ENCODE data around the gene TMIE.

- TF ChIP-seq TCF12 (IDR thresholded peaks at IDR 0.05; ENCODE audit: low read depth, low read length) (no peak), ZNF274 (IDR thresholded peaks at IDR 0.05; ENCODE audit: borderline replicate concordance, extremely low read depth, low read length) (no peak), CBX8 (IDR thresholded peaks at IDR 0.05; ENCODE audit: borderline replicate concordance, low read depth, low read length) (no peak), PHF8 (conservative IDR thresholded peaks at IDR 0.05; ENCODE audit: low read depth, low read length) (no peak), RBBP5 (IDR thresholded peaks at IDR 0.05; ENCODE audit: borderline replicate concordance, low read depth, low read length) (no peak), MAX (IDR thresholded peaks at IDR 0.05) (peak; percentile 71), CTCF (IDR thresholded peaks at IDR 0.05; ENCODE audit: control extremely low read depth in 1 of 3, insufficient read depth in 1 of 3, low read depth in 1 of 3, low read length in 3 of 3) (peak in 2 of 3 experiments; percentile 71 to 86; a peak in 3 of 4 replicates), POLR2A (IDR thresholded peaks at IDR 0.05; ENCODE audit: control extremely low read depth in 1 of 2, low read depth in 2 of 2, low read length in 2 of 2) (no peak), CEBPB (IDR thresholded peaks at IDR 0.05; ENCODE audit: low read depth, low read length) (no peak)
These were observed 5.8 kb upstream of the TMIE start for GRCh38 chr3:46695177-46695961.
